Right renal cortex interstitium (tissue), 3 donors: ENCODE data around the gene SPG7. TPM values are rescaled to one million over a fixed set of nuclear protein-coding genes. Genes with fewer than 3 reads are reported as not detected.

Experiments used
- DNase-seq, 3 donors: peaks; one replicate each; pipeline ENCODE4 v3.0.0-alpha.2; 2013; ENCODE audit warnings: low read depth in 3 of 3, low spot score in 2 of 3
- polyA plus RNA-seq, 3 donors: library from polyadenylated mRNA; unstranded; fragments of 120-200 nt; gene quantifications; one replicate each; pipeline ENCODE4 v1.2.1, GENCODE V29; 2013; ENCODE audit not compliant: insufficient read length in 3 of 3

SPG7 gene
- polyA plus RNA-seq, 3 donors, result 84.2 to 86.8 (median 85.9) TPM

DNA sequence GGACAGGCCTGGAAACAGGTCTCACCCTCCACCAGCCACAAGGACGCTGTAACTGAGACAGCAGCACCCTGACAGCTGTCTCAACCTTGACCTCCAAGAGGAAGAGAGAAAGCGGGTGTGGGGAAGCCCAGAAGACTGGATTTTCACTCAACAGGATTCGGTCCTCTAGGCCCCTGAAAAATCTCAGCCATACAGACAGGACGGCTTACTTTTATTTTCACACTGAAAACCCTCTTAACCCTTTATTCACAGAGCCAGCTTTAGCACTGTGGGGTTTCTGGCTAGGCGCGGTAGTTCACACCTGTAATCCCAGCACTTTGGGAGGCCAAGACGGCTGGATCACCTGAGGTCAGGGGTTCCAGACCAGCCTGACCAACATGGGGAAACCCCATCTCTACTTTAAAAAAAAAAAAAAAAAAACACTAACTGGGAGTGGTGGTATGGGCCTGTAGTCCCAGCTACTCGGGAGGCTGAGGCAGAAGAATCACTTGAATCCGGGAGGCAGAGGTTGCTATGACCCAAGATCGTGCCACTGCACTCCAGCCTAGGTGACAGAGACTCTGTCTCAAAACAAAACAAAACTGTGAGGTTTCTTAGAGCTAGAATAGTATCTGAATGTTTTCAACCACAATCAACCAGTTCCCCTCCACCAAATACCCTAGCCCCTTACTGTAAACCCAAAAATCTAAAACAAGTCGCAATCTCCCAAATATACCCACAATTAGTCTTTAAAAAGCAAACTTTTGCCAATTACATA, 23.1 kb upstream of the SPG7 start:
- no peak for DNase-seq

DNA sequence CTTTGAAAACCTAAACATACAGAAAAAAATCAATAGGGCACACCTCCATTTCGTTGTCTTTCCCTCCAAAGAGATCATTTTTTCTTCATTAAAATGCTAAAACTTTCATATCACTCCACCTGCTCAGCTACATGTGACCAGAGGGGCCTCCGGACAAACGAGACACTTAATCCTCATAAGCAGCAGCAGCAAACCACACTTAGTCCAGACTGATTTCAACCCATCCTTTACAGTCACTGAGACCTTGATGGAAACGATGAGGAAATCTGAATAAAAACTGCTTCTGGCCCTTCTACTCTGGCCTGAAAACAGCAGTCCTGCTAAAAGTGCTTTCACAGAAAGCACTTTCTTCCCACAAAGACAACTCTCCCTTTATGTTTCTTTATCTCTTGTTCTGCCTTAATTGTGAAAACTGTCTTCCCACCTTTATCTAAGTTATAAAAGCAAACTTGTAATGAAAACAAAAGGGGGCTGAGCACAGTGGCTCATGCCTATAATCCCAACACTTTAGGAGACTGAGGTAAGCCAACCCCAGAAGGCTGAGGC, 22.4 kb upstream of the SPG7 start:
- DNase-seq, result no peak

DNA sequence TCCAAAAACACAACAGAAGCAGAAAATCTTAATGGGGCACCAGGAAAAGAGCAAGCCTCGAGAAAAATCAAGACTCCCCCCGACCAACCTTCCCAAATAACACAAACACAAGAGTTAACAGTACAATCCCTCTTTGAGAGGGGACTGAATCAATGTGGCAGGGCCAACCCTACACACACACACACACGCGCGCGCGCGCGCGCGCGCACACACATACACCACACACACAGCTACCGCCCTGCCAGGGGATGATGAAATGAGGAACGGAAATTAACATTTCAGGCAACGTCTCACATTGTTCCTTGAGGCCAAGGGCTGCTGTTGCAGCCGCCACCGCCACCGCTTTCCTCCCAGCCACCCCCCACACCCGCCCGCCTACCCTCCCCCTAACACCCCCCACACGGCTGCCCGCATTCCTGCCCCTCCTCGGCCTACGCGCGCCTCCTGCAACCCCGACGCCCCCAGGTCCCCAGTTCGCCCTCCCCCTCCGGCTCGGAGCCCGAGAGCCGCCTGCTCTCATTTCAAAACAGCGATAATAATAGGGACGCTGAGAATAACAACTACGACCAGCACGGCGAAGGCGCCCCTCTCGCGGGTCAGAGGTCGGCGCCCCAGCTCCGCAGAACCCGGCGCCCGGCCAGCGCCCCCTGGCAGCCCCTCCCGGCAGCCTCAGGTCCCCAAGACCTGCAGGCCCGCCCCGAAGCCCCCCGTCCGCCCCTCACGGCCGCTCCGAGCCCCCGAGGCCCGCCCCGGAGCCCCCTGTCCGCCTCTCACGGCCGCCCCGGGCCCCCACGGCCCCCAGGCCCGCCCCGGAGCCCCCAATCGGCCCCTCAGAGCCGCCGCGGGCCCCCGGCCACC, 18.9 kb upstream of the SPG7 start:
- DNase-seq, result peak in 2 of 3 donors; percentile 80 to 81

DNA sequence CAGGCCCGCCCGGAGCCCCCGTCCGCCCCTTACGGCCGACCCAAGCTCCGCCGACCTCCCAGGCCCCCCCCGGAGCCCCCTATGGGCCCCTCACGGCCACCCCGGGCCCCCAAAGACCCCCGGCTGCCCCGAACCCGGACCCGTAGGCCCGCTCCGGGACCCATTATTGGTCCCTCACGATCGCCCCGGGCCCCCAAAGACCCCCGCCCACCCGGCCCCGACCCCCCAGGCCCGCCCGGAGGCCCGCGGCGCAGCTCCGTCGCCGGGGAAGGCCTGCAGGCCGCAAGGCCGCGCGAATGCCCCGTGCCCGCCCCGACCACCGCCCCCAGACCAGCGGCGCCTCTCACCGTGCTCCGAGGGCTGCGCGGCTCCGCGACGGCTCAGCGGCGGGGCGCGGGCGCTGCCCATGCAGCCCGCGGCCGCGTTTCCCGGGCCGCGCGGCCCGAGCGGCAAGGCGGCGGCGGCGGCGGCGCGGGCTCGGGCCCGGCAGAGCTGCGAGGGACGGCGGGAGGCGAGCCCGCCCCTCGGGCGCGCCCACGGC, 18.2 kb upstream of the SPG7 start:
- no peak for DNase-seq

DNA sequence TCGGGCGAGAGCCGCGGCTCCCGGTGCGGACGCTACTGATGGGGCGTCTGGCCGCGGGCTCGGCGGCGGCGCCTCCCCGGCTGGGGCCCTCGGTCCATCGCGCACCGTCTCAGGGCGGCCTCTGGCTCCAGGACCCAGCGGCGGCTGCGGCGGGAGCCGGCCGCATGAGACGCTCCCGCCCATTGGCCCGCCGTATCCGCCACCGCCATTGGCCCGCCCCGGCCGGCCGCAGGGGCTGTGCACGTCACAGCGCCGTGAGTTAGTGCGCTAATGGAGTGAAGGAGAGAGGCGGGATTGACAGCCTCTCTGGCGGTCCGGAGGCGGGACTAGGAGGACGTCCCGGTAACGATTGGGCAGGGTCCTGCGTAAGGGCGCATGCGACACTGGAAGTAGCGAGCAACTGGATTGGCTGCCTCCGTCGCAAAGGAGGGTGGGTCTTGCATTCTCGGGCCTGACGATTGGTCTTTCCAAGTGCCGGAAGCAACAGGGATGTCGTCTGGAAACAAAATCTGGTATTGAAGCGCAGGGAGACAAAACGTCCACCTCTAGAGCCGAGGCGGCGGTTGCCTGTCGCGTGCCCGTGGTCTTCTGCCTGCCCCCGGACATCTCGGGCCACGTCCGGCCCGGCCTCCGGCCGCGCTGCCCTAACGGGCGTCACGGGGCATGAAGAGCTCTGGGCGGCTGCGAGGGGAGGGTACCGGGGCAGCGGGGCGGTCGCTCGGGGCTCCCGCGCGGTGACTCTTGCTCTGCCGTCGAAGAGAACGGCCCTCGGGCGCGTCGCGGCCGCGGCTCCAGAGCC, 17.6 kb upstream of the SPG7 start, which contains the start of gene ANKRD11:
Gene ANKRD11 (minus strand): TSS at position 123 of the 799 bp plus-strand sequence. CDS start 173,542 bp downstream, outside the sequence.
- peak; percentile 94 to 98 (median 95) for DNase-seq

DNA sequence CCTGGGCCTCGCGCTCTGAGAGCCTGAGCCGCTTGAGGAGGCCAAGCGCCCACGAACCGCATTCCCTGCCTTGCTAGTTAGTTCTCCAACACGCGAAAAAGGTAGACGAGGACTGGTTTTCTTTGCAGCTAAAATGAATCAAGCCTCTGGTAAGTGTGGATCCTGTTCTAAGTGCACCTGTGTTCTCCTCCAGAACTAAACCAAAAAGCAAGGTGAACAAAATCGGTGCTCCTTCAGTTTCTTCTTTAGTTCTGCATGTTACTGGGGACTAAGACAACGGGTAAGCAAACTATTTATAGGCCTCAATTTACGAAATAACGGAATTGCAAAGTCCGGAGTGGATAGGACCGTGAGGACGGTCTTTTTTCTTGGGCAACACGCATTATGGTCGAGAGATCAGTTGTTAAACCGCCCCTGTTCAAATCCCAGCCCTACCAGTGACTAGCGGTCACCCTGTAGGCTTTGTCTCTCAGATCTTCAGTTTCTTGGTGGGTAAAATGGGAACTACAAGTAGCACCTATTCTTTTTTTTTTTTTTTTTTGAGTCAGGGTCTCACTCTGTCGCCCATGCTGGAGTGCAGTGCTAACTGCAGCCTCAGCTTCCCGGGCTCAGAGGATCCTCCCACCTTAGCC, 16.8 kb upstream of the SPG7 start:
- DNase-seq, result no peak

DNA sequence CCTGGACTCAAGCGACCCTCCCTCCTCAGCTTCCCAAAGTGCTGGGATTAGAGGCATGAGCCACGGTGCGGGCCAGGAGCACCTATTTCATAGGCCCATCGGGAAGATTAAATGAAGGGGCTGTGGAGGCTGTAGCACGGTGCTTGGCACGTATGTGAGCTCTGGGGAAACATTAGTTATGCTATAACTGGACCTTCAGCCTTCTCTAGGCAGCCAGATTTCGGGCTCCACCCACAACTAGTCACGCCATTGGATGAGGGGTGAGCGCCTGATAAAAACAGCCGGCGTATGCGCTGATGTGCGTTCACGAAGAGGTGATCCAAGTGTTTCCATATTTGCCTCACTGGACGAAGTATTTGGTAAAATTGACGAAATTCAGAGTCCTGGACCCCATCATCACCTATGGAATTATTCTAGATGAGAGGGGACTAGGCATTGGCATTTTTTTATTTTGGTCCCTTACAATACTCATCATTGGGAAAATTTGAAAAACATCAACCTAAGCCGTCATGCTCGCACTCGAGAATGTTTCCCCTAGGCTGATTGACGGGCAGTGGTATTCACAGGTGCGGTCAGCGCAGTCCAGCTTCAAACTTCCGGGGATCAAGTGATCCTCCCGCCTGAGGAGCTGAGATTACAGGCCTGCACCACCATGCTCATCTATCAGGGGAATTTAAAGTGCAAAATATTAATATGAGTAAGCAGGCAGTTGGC, 16.1 kb upstream of the SPG7 start:
- DNase-seq, result no peak

DNA sequence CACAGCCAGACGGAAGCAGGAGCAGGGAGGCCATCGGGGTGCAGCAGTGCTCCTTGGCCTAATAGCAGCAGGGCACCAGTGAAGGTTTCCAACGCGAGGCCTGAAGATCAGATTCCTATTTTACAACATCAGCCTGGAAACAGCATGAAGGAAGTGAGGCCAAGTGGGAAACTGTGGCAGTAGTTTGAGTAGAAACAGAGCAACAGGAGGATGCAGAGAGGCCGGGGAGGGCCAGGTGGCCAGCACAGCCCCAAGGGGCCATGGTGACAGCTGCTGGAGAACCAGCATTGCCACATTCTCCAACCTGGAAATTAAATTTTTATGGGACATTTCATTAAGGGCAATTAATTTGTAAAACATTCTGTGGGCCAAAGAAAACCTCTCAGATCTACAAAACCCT, 14.4 kb upstream of the SPG7 start:
- DNase-seq, result no peak

DNA sequence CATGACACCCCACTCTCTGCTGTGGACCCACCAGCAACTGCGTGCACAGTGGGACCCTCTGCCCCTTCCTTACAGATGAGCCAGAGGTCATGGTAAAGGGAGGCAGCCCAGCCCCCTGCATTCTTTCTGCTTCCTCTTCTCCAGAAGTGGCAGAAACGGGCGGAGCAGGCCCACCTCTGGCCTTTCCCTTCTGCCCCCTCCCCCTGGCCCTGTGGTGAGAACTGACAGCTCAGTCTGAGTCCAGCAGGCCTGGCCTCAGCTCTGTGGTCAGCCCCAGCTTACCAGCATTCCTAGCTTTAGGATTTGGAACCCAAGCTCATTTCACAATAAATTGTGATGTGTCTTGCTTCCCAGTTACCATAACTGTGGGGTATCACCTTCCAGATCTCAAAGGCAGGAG, 13.1 kb upstream of the SPG7 start:
- DNase-seq, result no peak

DNA sequence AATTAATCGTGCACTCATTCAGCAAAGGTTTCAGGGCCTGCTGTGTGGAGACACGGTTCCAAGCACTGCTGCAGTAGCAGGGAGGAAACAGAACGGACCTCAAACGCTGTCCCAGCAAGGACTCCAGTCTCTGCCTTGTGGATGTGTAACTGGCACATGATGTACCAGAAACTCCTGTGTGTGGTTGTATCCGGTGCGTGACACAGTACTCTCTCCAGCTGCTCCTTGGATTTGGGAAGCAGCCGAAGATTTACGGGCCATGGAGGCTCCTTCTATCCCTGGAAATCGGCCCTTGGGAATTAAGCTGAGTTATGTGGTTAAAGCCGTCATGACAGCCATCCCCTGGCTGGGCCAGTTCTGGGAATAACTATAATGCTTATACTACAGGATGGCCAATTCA, 9.4 kb upstream of the SPG7 start:
- no peak for DNase-seq

DNA sequence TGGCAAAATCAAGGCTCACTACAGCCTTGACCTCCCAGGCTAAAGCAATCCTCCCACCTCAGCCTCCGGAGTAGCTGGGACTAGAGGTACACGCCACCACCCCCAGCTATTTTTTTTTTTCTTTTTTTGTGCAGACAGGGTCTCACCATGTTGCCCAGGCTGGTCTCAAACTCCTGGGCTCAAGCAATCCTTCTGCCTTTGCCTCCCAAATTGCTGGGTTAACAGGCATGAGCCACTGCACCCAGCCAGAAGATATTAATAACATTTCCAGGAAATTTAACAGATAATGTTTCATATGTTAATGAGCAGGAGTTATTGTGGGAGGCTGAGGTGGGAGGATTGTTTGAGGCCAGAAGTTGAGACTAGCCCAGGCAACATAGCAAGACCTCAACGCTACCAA, 8.4 kb upstream of the SPG7 start:
- DNase-seq, result no peak

DNA sequence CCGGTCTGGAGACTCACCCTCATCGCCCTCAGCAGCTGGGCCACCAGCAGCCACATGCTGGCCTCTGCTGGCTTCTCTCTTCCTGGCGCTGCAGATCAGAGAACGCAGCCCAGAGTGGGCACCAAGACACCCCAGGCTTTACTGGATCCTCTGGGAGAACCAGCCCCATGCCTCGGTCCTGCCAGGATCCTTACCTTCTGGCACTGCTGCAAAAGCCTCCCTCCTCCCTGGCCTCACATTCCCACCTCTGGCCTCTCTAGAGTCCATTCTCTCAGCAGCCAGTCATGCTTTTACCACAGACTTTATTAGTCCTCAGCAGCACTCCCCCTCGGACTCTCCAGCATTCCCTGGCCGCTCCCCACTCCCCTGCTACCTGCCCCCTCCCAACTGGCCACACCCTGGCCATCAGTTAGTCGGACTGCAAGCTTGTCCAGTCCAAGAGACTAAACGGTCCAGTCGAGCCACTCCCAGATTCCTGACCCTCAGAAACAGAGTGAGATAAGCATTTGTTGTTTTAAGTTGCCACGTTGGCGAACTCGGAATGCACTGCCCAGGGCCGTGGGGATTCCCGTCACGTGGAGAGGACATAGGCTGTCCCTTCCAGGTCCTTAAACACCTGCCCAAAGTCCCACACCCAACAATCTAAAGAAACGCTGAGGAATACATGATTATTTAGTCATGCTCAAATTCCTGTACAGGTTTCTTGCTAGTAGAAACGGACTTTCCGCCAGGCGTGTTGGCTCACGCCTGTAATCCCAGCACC, 5.9 kb upstream of the SPG7 start:
- DNase-seq, result no peak

DNA sequence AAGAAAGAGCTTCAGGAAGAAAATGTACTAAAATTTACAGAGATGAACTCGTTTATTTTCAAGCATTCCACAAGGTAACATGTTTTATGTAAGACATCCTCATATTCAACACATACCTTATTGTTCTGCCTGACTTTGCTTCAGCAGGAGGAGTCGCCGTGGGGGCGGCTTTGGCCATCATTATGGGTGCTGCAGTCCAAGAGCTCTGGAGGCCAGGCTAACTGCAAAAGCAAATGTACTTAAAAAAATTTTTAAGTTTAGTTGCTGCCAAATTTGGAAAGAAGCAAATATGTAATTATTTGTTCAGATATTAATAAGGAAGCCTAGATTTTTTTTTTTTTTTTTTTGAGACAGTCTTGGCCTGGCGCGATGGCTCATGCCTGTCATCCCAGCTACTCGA, 4.1 kb upstream of the SPG7 start:
- no peak for DNase-seq

DNA sequence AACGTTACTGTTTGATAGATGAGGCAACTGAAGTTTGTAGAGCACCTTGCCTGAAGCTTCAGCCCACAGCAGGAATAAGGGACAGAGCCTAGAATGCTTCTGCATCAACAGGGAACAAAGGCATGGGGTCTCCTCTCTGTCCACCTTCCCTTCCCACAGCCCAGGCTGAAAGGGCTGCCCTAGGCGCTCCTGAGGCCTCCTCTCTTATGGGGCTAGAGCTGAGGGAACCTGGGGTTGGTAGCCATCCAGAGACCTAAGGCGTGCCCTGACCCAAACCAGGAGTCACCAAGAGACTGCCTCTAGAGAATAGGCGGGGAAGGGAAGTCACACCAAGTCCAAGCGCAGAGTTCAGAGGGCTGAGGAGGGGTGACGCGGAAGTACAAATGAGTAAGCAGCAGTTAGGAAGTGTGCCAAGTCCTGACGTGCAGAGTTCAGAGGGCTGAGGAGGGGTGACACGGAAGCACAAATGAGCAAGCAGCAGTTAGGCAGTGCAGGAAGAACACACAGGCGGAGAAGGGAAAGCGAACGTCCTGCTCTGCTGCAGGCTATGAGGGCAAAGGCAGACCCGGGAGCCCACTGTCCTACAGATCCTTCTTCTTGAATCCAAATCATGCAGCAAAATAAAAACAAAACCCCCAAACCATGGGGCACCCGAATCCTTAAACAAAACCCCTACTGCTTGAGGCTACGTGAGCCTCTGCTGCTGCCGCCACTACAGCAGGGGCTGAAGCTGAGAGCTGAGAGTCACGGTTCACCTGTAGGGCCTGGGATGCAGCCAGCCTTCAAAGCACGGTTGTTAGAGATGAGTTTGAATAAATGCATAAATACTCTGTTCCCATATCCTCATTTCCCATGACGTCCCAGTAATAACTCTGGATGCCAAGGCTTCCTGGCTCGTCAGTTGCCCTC, 2.7 kb upstream of the SPG7 start:
- peak; percentile 66 to 76 (median 75) for DNase-seq

DNA sequence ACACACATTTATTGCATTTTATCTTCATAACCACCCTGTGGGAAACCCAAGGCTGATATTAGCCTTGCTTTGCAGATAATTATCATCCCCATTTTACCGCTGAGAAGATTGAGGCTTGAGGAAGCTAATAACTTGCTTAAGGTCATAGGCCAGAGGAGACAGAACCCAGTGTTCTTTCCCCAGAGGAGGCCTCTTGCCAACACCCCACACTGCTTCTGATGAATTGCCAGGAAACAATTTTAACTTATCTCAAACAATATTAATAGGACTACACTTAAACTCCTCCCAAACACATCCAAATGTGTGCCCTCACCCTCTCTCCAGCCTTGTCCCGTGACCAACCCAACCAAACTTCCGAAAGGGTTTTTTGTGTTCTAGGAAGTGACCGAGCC, 2.1 kb upstream of the SPG7 start:
- no peak for DNase-seq

DNA sequence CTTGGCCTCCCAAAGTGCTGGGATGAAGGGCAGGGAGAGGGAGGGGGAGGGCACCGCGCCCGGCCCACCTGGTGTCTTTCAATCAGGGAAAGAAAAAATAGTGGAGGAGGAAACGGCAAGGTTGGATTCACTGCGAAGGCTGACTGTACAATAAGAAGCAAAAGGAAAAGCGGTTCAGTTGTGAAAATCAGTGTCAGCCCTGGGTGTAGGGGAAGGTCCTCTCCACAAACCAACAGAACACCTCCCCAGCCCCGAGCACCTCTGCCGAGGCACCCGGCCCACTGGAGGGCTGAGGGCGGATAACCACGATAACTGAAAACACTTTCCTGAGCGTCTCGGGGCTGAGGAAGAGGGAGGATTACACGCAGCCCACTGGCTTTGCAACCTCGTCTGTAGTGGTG, 1.4 kb upstream of the SPG7 start:
- DNase-seq, result no peak

DNA sequence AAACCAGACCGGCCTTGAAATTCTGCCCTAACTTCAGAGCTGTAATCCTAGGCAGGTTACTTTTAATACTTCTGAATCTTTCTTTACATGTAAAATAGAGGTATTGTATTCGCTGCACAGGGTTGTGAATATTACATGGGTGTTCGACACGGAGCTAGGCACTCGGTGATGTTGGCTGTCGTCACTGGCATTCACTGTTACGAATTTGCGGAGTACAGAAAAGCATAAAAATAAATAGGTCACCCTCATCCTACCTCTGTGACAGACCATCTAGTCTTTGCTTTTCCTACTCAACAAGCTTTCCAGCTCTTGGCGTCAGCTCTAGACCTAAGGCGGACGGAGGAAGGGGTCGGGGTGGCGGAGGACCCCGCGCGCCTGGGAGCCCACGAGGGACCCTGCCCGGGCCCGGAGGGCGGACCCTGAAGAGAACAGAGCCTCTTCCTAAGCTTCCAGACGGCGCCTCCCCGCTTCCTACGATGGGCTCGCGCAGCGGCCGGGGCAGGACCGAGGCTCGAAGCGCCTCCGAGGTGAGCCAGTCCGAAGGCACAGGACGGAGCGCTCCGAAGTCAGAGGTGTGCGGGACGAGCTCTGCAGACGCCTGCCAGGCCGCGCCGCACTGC, 879 bp upstream of the SPG7 start:
- DNase-seq, result no peak
